Measurements from ENCODE around the gene CDYL.

CDYL gene

GRCh38 chr6:4885341-4885933, 109.2 kb downstream of the CDYL start:
- no peak for DNase-seq

- no peak for DNase-seq
These were observed 112.6 kb downstream of the CDYL start for GRCh38 chr6:4888841-4889240.

- DNase-seq: no peak
These were observed 113.5 kb downstream of the CDYL start for GRCh38 chr6:4889701-4890100.

DNA sequence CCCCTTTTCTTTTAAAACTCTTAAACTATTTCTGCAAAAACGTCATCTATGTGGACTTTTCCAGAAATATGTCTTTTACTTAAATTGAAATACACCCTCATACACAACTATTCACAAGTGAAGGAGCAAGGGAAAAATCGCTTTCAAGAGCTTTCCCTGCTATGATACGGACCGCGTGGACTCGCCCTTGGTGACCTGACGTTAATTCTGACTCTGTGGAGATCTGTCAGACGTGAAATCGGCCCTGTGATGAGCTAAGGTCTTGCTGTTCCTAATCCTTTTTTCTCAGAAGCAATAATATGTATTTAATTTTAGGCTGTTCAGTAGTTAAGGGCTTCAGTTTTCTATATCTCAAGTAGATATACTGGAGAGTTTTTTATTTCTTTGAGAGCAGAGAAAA, 114.0 kb downstream of the CDYL start:
- no peak for DNase-seq

- DNase-seq: no peak
These were observed 114.4 kb downstream of the CDYL start for GRCh38 chr6:4890627-4891026.

- DNase-seq: no peak
These were observed 114.9 kb downstream of the CDYL start for GRCh38 chr6:4891141-4891540.

- DNase-seq: no peak
These were observed 116.7 kb downstream of the CDYL start for GRCh38 chr6:4892785-4893485.

DNA sequence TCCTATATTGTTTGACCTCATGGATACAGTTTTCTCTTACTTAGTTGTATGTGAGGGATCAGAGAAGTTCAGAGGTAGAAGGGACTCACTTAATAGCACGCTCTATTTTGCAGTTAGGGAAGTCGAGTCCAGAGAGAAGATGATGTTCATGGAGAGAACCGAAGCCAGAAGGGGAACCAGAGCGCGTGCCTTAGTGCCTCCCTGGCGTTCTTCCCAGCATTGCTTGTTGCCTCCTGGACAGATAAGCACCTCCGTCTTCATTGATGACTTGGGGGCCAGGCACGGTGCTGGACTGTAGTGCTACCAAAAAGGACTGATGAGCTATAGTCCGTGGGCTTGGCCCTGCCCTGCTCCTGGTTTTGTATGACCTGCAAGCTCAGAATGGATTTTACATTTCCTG, 117.8 kb downstream of the CDYL start:
- DNase-seq: no peak

DNA sequence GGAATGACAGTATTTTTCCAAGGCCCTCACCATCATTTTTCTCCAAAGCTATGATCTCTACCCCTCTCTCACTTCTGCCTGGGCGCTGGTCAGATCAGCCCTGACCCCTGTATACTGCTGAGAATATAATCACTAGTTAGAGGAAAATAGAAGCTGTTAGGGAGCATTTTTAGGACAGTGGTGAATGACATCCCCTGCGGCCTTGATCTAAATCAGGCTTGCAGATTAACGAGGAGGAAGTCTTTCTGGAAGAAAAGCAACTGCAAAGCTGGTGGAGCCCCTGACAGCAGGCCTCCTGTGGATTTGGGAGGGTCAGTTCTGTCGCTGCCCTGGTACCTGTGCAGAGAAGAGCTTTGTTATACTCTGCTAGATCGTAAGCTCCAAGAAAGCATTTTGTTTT, 119.8 kb downstream of the CDYL start:
- DNase-seq: no peak

GRCh38 chr6:4896401-4896800, 120.2 kb downstream of the CDYL start:
- DNase-seq: no peak

DNA sequence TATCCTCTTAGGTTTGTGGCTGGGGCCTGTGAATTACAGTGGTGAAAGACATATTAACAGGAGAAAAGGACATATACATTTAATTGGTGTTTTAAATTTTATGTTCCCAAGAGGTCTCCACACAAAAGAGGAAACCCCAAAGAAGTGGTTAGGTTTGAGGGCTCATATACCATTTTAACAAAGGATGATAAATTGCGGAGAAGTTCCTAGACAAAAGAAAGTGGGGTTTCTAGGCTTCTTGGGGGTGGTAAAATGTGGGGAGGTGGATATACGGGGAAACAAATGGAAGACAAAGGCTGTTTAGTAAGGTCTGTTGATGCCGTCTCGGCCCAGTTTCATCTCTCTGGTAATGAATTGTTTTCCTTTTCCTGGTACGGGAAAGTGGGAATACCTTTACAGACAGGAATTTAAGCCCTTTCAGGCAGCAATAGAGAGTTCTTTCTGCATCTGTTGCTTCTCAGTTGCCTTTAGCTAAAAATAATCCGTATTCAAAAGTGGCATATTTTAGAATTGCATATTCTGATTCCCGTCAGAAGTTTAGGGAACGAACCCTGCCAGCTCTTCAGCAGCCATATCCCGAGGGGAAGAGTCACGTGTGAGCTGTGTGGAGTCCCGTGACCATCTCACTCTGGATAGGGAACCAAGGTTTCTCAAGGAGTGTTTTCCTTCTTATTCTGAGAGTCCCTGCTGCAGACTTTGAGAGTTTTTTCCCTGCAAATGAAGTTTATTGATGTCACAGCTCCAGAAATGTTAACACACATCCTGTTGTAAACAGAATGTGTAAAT, 123.2 kb downstream of the CDYL start:
- no peak for DNase-seq

DNA sequence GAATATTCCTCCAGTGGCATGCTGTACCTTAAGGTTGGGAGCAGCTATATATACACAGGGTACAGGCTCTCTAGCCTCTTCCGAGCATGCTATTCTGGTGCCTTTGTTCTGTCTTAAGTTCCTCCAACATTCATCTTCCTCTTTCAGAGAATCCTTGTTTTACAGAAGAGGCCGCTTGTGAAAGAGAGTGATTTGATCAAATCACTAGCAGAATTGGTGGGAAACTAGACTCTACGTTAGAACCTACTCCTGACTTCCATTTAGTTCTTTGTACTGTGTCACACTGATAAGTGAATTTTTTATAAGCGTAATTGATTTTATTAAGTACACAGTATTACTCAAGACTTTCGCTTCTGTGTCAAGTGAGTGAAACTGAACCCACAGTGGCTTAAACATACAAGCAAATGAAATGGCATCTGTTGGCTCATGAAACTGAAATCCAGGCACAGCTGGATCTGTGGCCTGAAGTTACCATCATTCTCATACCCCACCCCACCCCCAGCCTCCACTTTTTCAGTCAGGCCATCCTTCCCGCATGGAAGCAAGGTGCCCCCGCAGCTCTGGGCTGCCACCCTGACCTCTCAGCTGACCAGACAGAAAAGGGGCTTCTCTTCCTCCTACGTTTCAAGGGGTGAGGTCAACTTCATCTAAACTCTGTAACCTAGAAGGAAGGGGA, 125.3 kb downstream of the CDYL start:
- no peak for DNase-seq

- DNase-seq: no peak
These were observed 126.2 kb downstream of the CDYL start for GRCh38 chr6:4902363-4902762.

DNA sequence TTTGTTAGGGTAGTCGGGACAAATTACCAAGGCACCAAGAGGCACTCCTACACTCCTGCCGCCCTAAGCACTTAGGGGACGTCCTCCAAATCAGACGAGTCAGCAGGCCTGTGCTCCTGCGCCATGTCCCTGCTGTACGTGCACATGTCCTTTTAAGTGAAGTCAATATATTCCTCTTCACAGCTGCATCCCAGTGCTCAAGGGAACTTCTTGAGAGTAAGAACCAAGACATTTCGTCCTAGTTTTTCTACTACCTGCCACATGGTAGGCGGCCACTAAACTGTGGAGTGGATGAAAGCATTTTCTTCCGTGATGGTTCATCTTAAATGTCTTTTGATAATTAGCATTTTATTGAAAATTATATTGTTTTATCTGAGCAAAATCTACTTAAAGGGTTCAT, 126.9 kb downstream of the CDYL start:
- DNase-seq: no peak

- DNase-seq: no peak
These were observed 127.7 kb downstream of the CDYL start for GRCh38 chr6:4903751-4904370.

DNA sequence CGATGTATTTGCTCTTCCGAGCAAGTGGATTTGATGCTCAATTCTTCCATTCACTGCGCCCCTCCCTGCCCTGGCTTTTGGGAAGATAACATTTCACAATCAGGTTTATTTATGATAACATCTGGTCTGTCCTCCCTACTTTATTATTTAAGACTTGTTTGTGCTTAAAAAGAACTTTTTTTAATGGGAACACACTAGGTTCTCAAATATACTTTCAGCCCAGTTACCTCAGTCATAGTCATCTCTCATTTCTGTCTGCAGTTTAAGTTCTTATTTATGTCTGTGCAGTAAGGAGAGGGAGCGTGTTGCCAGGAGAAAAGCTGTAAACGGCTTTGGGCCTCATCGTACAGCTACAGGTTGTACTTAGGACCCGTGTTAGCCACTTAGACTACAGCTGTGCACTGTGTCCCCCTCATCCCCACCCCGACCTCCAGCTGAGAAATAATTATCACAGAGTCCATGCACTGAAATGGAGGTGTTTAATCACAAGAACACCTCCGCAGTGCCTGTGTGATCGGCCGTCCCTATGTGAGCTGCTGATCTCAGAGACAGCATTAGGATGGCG, 128.3 kb downstream of the CDYL start:
- no peak for DNase-seq

DNA sequence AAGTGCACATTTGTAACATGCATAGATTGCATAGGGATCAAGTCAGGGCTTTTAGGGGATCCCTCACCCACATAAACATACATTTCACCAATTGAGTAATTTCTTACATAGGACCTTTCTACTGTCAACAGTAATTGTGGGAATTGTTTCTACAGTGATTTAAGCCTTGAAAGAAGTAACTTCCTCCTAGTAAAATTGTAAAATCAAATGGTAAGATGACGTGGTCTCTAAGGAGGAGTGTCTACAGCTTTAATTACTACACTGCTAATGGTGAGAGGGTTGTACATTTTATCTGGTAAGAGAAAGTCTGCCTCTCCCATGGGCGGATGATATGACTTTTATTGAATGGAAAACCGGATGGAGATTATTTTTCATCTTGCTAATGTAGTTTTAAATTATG, 129.6 kb downstream of the CDYL start:
- no peak for DNase-seq

DNA sequence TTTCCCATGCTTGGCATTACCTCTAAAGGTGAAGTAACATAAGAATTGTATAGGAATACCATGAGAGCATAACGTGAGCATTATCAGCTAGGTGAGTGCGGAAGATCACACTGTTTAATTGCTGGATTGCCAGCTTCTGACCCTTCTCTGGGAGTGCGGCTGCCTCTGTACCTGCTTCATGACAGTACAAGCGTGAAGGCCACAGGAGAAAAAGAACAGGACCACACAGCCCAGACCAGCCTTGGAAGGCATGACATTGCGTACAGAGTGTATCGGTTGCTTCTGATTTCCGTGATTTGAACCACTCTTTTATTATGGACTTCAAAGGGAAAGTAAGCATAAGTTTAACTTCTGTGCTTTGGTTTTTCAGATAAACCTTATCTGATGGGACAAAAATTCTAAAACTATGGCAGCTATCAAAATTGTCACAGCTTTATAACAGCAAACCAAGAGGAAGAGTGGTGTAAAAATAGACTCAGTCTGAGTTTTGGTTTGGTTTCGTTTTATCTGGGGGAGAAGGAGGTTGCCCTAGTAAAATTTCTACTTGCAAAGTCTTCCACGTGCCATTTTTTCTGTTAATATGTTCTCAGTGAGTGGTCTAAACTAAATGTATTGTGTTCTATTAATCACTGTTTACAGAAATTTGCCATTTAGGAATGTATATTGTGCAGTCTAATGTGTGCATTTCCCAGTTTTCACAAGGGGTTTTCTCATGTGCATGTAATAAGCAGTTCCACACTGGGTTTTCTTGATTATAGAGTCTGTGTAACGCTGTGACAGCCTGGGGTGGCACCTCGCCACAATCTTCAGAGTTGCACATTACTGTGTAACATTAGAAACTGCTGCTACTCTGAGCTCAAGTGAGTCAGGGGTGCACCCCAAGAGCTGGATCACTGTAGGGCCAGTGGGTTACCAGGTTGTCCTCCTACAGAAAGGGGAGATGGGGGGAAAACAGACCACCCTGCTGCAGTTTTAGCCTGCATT, 130.4 kb downstream of the CDYL start:
- DNase-seq: no peak

DNA sequence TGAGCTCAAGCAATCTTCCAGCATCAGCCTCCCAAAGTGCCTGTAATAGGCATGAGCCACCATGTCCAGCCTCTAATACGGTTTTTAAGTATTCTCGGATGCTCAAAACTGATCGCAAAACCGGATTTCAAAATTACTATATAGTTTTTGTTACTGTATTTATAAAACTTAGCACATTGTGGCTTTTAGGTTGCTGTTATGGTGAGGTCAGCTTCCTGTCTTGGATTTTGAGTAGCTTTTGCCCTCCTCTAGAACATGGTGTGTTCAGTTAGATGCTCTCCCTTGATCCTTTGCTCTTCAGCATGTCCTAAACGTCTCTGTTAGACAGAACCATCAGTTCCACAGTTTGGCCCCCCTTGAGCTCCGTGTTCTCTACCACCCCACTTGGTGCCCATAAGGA, 131.4 kb downstream of the CDYL start:
- no peak for DNase-seq

DNA sequence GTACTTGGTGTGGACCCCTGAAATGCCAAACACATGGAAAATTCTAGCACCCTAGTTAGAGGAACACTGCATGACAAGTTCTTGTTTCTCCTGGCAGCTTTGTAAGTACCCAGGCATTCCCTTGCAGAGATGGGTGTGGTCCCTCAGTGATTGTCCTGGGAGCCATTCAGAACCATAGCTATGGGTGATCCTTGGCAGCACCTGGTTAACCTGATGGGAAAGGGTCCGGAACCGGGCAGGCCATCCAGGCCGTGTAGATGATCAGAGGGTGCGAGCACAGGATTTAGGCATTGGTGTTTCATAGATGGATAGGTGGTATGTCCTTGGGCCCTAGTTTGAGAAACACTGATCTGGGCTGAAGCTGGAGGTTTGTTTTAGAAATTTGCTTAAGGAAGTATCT, 131.9 kb downstream of the CDYL start:
- DNase-seq: no peak

DNA sequence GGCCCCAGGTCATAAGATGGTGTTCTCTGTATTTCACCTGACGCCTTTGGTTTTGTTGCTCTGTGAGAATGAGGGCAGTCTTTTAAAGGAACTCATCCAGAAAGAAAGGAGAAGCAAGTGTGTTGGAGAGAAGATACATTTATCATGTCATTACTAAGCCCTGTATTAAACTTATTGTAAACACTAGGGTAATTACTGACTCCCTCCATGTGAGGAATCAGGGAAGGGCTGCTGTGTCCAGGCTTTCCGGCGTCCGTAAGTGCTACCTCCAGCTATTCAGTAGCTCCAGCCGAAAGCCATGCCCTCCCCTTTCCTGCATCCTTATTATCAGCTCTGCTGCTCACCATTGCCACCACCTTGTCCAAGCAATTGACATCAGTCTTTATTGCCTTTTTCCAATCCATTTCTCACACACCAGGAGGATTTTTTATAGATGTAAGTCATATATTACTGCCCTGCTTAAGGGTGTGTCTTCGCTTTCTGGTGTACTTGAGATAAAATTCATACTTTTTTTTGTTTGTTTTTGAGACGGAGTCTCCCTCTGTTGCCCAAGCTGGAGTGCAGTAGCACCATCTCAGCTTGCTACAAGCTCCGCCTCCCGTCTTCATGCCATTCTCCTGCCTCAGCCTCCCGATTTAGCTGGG, 133.0 kb downstream of the CDYL start:
- DNase-seq: no peak

Measured in NCI-H1105 treated with DMSO at 0.1 percent for 48 hours (cell line).